Measurements from ENCODE around the gene HAUS2.

GRCh38 chr15:42608752-42609488 lies 60.3 kb downstream of the HAUS2 start:
- TF ChIP-seq CTCF (conservative IDR thresholded peaks at IDR 0.05; ENCODE audit: low read depth, low read length) (no peak), ELK1 (IDR thresholded peaks at IDR 0.05; ENCODE audit: borderline replicate concordance, low read depth, low read length) (no peak), MXI1 (IDR thresholded peaks at IDR 0.05; ENCODE audit: borderline replicate concordance, low read depth, low read length) (no peak), MAZ (IDR thresholded peaks at IDR 0.05; ENCODE audit: borderline replicate concordance, low read depth, low read length) (no peak)

Data from IMR-90 (cell line).